Transverse colon (tissue), 4 donors: ENCODE measurements around the gene KLHL22. TPM values are rescaled to one million over a fixed set of nuclear protein-coding genes. Genes with fewer than 3 reads are reported as not detected.
A peak's percentile ranks its signal among the peaks of the same experiment; 100 is the strongest.

Experiments used
- DNase-seq: peaks from one replicate; pipeline ENCODE4 v3.0.0-alpha.2; 2019
- H3K27ac ChIP-seq, 4 donors: fragments of 200-600 bp; sonication (generic); 2 replicates each; pipeline ENCODE4 v1.5.1; 2016 to 2018; ENCODE audit warnings: inconsistent platforms in 4 of 4
- H3K27me3 ChIP-seq: fragments of 200-600 bp; sonication (generic); 2 replicates; pipeline ENCODE4 v1.5.1; 2017; ENCODE audit warnings: inconsistent platforms
- H3K36me3 ChIP-seq, 4 donors: fragments of 200-600 bp; sonication (generic); 2 replicates each; pipeline ENCODE4 v1.5.1; 2017 to 2019; ENCODE audit warnings: inconsistent platforms in 4 of 4
- H3K4me1 ChIP-seq, 4 donors: fragments of 200-600 bp; sonication (generic); 2 replicates each; pipeline ENCODE4 v1.5.1; 2017 to 2020; ENCODE audit warnings: inconsistent platforms in 4 of 4
- H3K4me3 ChIP-seq, 4 donors: fragments of 200-600 bp; sonication (generic); 1 replicate in 1 of 4; 2 replicates in 3 of 4; pipeline versions ENCODE4 v1.5.1 to v1.6.1; 2017 to 2019; ENCODE audit warnings: inconsistent platforms in 4 of 4
- H3K9me3 ChIP-seq, 2 donors: fragments of 200-600 bp; sonication (generic); 2 replicates each; pipeline ENCODE4 v1.5.1; 2017 to 2019; ENCODE audit warnings: inconsistent platforms in 2 of 2
- EP300 ChIP-seq: sonication (generic); formaldehyde crosslinking; IDR thresholded peaks from one replicate; pipeline ENCODE4 v1.6.1; 2017; ENCODE audit warnings: antibody characterized with exemption, low read depth
- POLR2A ChIP-seq: fragments of 450-650 bp; IDR thresholded peaks from one replicate; pipeline ENCODE4 v1.6.1; 2016; ENCODE audit warnings: antibody characterized with exemption, mild to moderate bottlenecking, moderate library complexity
- POLR2AphosphoS5 ChIP-seq, 3 donors: sonication (generic); formaldehyde crosslinking; IDR thresholded peaks; one replicate each; pipeline ENCODE4 v1.6.1; 2016; ENCODE audit warnings: antibody characterized with exemption in 3 of 3
- WGBS, 2 donors: methylation state at CpG; one replicate each; pipeline ENCODE4 v1.1.5; 2018; ENCODE audit warnings: low coverage in 1 of 2; 5-methylcytosine and 5-hydroxymethylcytosine counted together
- in situ Hi-C, 4 donors: fragments of 200-750 bp; cut with MboI; loops; one replicate each; pipeline versions ENCODE4 v1.15.0 to v1.15.1; 2017; ENCODE audit warnings: low sequenced_read_pairs in 3 of 4, low pct_ligation_motif_present in 1 of 4, low pct_unique_long_range_greater_than_20kb in 1 of 4
- intact Hi-C: fragments of 100-400 bp; cut with DNase I; formaldehyde crosslinking; loops from one replicate; pipeline ENCODE4 v1.15.1; 2023; ENCODE audit warnings: low total_unique reads
- total RNA-seq, 4 donors: library from RNA; depleted of rRNA; stranded (reverse); fragments of >200 nt; gene quantifications; one replicate each; pipeline ENCODE4 v1.1.0, GENCODE V29; 2016
- TF ChIP-seq, protein P1 (sequence below), 5 experiments: fragments of 200-600 bp in 3 of 5; fragments of 450-650 bp in 2 of 5; sonication (generic) in 3 of 5; IDR thresholded peaks; 1 replicate in 2 of 5; 2 replicates in 3 of 5; pipeline ENCODE4 v1.5.1; 2016 to 2017; ENCODE audit warnings: antibody characterized with exemption in 5 of 5, inconsistent platforms in 3 of 5, mild to moderate bottlenecking in 2 of 5, moderate library complexity in 1 of 5

The KLHL22 gene
- total RNA-seq, 4 donors from 2014 or later = 12.7 to 75.9 (median 16.9) TPM

DNA sequence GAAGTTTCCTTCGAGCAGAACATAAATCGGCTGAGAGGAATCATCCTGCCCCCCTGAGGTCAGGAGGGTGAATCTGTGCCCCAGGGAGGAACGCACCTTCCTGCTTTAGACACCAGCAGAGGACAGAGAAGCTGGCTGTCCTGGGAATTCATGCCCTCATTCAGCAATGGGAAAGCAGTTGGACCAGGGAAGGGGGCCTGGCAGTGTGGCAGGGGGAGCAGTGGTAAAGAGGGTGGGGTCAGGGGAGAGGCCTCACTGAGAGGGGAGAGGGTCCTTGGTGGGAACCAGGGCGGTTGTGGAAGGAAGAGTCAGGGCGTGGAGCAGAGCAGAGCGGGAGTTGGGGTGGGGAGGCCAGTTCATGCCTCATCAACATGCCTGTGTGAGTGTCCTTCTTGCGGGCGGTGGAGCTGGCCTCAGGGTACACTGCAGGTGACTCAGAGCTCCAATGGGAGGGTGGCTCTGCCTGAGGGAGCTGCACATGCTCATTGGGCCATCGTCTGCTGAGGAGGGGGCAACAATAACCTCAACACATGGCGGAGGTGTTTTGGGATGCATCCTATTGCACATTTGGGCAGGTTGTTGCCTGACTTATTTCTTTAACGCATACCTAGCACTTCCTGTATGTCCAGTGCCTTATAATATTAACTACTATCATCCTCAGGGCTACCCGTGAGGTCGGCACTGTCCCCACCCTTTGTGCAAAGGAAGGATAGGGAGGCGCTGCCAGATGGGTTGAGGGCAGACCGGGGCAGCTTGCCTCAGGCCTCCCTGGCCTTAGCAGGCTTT lies 35.0 kb upstream of the KLHL22 start:
- H3K4me1 ChIP-seq = peaks cover 36 to 50% (median 43%) of the 10 kb centered on the region in 4 donors
- intact Hi-C loops = no loop called here
- in situ Hi-C loops = no loop called here

DNA sequence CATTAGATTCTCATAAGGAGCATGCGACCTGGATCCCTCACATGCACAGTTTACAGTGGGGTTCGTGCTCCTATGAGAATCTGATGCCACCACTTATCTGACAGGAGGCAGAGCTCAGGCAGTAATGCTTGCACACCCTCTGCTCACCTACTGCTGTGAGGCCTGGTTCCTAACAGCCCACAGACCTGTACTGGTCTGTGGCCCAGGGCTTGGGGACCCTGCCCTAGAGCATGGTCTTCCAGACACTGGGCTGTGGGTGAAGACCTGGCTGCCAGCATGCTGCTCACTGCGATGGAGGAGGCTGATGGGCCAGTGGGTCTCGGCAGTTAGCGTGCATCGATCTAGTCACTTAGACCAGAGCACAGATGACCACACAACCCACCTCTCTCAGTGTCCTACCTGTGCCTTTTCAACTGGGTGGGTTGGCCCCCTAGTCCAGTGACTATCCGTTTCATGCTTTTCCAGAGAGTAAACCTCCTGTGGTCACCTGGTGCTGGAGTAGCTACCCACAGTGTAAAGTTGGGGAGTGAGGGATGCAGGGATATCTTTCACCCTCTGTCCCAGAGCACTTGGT lies 32.9 kb upstream of the KLHL22 start:
- DNase-seq = no peak
- TF ChIP-seq POLR2AphosphoS5 (IDR thresholded peaks at IDR 0.05) (no peak), EP300 (no peak), POLR2A (no peak)
- TF ChIP-seq, protein P1, sequence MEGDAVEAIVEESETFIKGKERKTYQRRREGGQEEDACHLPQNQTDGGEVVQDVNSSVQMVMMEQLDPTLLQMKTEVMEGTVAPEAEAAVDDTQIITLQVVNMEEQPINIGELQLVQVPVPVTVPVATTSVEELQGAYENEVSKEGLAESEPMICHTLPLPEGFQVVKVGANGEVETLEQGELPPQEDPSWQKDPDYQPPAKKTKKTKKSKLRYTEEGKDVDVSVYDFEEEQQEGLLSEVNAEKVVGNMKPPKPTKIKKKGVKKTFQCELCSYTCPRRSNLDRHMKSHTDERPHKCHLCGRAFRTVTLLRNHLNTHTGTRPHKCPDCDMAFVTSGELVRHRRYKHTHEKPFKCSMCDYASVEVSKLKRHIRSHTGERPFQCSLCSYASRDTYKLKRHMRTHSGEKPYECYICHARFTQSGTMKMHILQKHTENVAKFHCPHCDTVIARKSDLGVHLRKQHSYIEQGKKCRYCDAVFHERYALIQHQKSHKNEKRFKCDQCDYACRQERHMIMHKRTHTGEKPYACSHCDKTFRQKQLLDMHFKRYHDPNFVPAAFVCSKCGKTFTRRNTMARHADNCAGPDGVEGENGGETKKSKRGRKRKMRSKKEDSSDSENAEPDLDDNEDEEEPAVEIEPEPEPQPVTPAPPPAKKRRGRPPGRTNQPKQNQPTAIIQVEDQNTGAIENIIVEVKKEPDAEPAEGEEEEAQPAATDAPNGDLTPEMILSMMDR (IDR thresholded peaks at IDR 0.05) = no peak
- Histone ChIP-seq H3K27ac (no peak overlapping the region), H3K9me3 (no peaks in the 10 kb centered on the region), H3K27me3 (no peaks in the 10 kb centered on the region), H3K36me3 (peaks cover 0 to 7% (median 0%) of the 10 kb centered on the region in 4 donors), H3K4me3 (no peak overlapping the region), H3K4me1 (peaks cover 44 to 54% (median 49%) of the 10 kb centered on the region in 4 donors)
- intact Hi-C loops (no loop called here), in situ Hi-C loops (no loop called here)
- 96% methylated on average over 7 of the region's 7 CpGs; no CpG with 5 or more reads in 1 of the 2 donors for WGBS, 2 donors

More for the DNA sequence above, 35.0 kb upstream of the KLHL22 start:
- DNase-seq = peak; percentile 56
- peak overlapping the region; percentile 74 to 84 (median 78) for H3K27ac ChIP-seq
- H3K36me3 ChIP-seq = peaks cover 0 to 7% (median 0%) of the 10 kb centered on the region in 4 donors
- H3K9me3 ChIP-seq = no peaks in the 10 kb centered on the region
- TF ChIP-seq POLR2A (no peak), EP300 (no peak), POLR2AphosphoS5 (IDR thresholded peaks at IDR 0.05) (no peak)
- TF ChIP-seq, protein P1 (IDR thresholded peaks at IDR 0.05) = no peak
- H3K4me3 ChIP-seq = no peak overlapping the region
- H3K27me3 ChIP-seq = no peaks in the 10 kb centered on the region
- 71 to 72% methylated on average over 7 to 15 of the region's 15 CpGs for WGBS, 2 donors

DNA sequence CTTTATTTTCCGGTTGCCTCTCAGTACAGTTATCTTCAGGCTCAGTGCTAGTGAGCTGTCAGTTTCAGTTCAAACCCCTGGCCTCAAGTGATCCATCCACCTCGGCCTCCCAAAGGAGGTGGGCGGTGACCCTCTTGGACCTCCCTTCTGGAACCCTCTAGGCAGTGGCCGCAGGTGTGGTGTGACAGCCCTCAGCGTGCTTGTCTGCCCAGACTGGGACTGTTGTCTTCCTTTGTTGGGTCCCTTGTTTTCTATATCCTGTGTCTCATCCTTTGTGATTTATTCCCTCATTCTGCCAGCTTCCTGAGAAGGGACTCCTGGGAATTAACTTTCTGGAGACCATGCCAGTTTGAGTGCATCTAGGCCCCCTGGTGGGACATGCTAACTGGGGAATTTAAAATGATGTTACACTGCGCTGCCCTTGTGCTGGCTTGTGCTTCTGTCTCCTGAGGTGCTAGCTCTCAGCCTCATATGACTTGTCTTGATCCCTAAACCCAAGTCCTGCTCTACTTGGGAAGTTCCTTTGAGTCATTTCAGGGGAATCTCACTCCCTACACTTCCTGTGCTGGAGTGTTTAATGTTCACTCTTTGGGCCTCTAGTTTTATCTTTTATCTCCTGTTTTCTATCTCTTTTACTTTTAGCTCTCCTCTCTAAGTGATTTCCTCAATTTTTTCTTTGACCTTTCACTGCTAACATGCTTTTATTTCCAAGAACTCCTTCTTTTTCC lies 31.2 kb upstream of the KLHL22 start:
- no peaks in the 10 kb centered on the region for H3K9me3 ChIP-seq
- in situ Hi-C loops (no loop called here), intact Hi-C loops (no loop called here)
- peaks cover 0 to 7% (median 0%) of the 10 kb centered on the region in 4 donors for H3K36me3 ChIP-seq
- no peaks in the 10 kb centered on the region for H3K27me3 ChIP-seq
- whole genome bisulfite sequencing, 2 donors = 84% methylated on average over 6 of the region's 6 CpGs; no CpG with 5 or more reads in 1 of the 2 donors
- TF ChIP-seq POLR2A = no peak
- TF ChIP-seq, protein P1 (IDR thresholded peaks at IDR 0.05) = no peak
- no peak for TF ChIP-seq EP300
- no peak for TF ChIP-seq POLR2AphosphoS5 (IDR thresholded peaks at IDR 0.05)
- peaks cover 35 to 52% (median 42%) of the 10 kb centered on the region in 4 donors for H3K4me1 ChIP-seq
- no peak overlapping the region for H3K4me3 ChIP-seq
- no peak for DNase-seq
- no peak overlapping the region for H3K27ac ChIP-seq

DNA sequence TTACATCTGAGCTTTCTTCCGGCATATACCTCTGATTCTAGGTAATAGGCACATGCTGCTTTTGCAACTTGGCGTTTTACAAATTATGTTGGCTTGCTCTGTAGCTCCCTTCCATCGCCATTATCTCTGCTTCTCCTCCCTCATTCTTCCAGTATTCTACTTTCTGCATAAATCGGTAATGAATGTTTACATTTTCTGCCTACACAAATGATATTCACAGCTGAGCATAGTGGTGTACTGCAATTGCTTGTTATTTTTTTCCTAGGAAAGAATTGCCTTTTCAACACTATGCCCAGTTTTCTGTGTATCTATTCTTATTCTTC lies 30.7 kb upstream of the KLHL22 start:
- in situ Hi-C loops (no loop called here), intact Hi-C loops (no loop called here)
- Histone ChIP-seq H3K27me3 (no peaks in the 10 kb centered on the region), H3K4me3 (no peak overlapping the region), H3K4me1 (peaks cover 30 to 49% (median 37%) of the 10 kb centered on the region in 4 donors), H3K9me3 (no peaks in the 10 kb centered on the region), H3K36me3 (peaks cover 0 to 7% (median 0%) of the 10 kb centered on the region in 4 donors), H3K27ac (no peak overlapping the region)
- DNase-seq = no peak
- WGBS, 2 donors = 82 to 93% methylated on average over 4 of the region's 4 CpGs
- no peak for TF ChIP-seq POLR2A
- TF ChIP-seq POLR2AphosphoS5 (IDR thresholded peaks at IDR 0.05) = no peak
- TF ChIP-seq EP300 = no peak
- TF ChIP-seq, protein P1 (IDR thresholded peaks at IDR 0.05) = no peak
